Heart left ventricle (tissue), 13 donors: ENCODE data around the gene IL19.

ENCODE experiments used
- CTCF ChIP-seq, 12 donors: fragments of 200-600 bp; sonication (generic) in 4 of 12; IDR thresholded peaks; one replicate each; pipeline versions ENCODE4 v1.5.0 to v1.8.0; 2018 to 2022; ENCODE audit warnings: antibody characterized with exemption in 12 of 12, mild to moderate bottlenecking in 5 of 12
- POLR2A ChIP-seq, 2 donors: fragments of 450-650 bp; IDR thresholded peaks; one replicate each; pipeline ENCODE4 v1.6.1; 2017; ENCODE audit warnings: antibody characterized with exemption in 2 of 2, mild to moderate bottlenecking in 2 of 2, moderate library complexity in 2 of 2
- donor health status: ischemic (EF 13 %, LVEDD 7.1; RV severe dilation, severe dysfunction).
- donor health status: DM: no; HTN: yes; CAD: no.
- donor health status: DM: no; HTN: no; CAD: no.
- donor health status: ischemic (EF 25% LVEDD 6.9; RV normal size, moderate dysfunction).
- donor health status: ischemic (EF 25% LVEDD 5.7; RV mildly dilated, moderate dysfunction).
- donor health status: ischemic (EF 35%, LVEDD 5.7; RV mildly dilated, moderate dysfunction).
- donor health status: nonischemic (EF 11% LVEDD 7.7; RV severe dilation, severe dysfunction).
- donor health status: DM: yes; HTN: yes; CAD: no.
- donor health status: PGD.
- donor health status: ischemic (EF 29% LVEDD 5.4; RV normal size, mild dysfunction).
- donor health status: nonischemic (EF 23%, LVEDD 6.1; RV moderate dilation, normal function).

- TF ChIP-seq CTCF (IDR thresholded peaks at IDR 0.05) (no peak), POLR2A (IDR thresholded peaks at IDR 0.05) (no peak)
Observed at GRCh38 chr1:206868264-206868663, 97.7 kb downstream of the IL19 start.
